Cardiac muscle cell (in vitro differentiated cells and primary cell): Measurements from ENCODE around the gene KLB. TPM values are rescaled to one million over a fixed set of nuclear protein-coding genes. Genes with fewer than 3 reads are reported as not detected.

Source experiments
- DNase-seq, 2 donors: peaks; one replicate each; pipeline versions ENCODE4 v3.0.0 to v3.0.0-alpha.2; 2010 to 2017; ENCODE audit warnings: low read depth in 1 of 2, low spot score in 1 of 2
- H3K27ac ChIP-seq: fragments of 200-600 bp; sonication (generic); 2 replicates; pipeline ENCODE4 v1.5.1; 2016
- H3K27me3 ChIP-seq: fragments of 200-600 bp; sonication (generic); 2 replicates; pipeline ENCODE4 v1.6.0; 2016; ENCODE audit warnings: control low read depth
- H3K36me3 ChIP-seq: fragments of 200-600 bp; sonication (generic); 2 replicates; pipeline ENCODE4 v1.5.1; 2016; ENCODE audit warnings: control low read depth
- H3K4me1 ChIP-seq: fragments of 200-600 bp; sonication (generic); 2 replicates; pipeline ENCODE4 v1.8.1; 2017; ENCODE audit warnings: low read depth, mild to moderate bottlenecking, mixed run types
- H3K4me3 ChIP-seq: fragments of 200-600 bp; sonication (generic); 2 replicates; pipeline ENCODE4 v1.5.1; 2016; ENCODE audit warnings: mild to moderate bottlenecking
- H3K9me3 ChIP-seq: fragments of 200-600 bp; sonication (generic); 2 replicates; pipeline ENCODE4 v1.5.1; 2017; ENCODE audit warnings: low read depth, mild to moderate bottlenecking, control low read depth
- CTCF ChIP-seq: IDR thresholded peaks from 2 replicates; pipeline ENCODE4 v1.5.1; 2012; ENCODE audit warnings: low read depth, mild to moderate bottlenecking, low read length
- polyA plus RNA-seq: library from polyadenylated mRNA; unstranded; fragments of >200 nt; fragmentation: Nextera tagmentation; extraction: Ambion mirVana; gene quantifications from 2 replicates; pipeline ENCODE4 v1.2.1, GENCODE V29; 2016
- total RNA-seq: library from RNA; depleted of rRNA; stranded (reverse); fragments of >200 nt; gene quantifications from 2 replicates; pipeline ENCODE4 v1.2.3, GENCODE V29; 2016

The KLB gene
- total and polyA plus RNA-seq, 2 experiments from 2014 or later = 0.12 TPM; not detected in 1

DNA sequence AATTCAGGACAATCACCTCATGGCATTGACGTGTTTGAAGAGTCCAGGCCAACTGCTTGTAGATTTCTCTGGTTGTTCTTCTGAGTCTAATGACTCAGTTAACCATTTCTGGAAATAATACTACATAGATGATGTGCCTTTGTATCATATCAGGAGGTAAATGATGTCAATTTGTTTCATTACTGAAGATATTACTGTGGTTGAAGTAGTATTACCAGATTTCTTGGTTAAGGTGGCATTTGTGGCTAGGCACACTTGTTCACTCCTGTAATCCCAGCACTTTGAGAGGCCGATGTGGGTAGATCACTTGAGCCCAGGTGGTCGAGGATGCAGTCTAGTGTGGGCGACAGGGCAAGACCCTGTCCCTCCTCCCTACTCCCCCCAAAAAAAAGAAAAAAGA is 36.3 kb downstream of the KLB start:
- H3K9me3 ChIP-seq = no peaks in the 10 kb centered on the region
- H3K4me3 ChIP-seq = no peak overlapping the region
- no peaks in the 10 kb centered on the region for H3K4me1 ChIP-seq
- no peak overlapping the region for H3K27ac ChIP-seq
- H3K27me3 ChIP-seq = peaks cover 8% of the 10 kb centered on the region
- no peaks in the 10 kb centered on the region for H3K36me3 ChIP-seq
- TF ChIP-seq CTCF = no peak
- DNase-seq = no peak

DNA sequence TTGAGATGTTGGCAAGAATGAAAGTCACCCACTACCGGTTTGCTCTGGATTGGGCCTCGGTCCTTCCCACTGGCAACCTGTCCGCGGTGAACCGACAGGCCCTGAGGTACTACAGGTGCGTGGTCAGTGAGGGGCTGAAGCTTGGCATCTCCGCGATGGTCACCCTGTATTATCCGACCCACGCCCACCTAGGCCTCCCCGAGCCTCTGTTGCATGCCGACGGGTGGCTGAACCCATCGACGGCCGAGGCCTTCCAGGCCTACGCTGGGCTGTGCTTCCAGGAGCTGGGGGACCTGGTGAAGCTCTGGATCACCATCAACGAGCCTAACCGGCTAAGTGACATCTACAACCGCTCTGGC is 39.7 kb downstream of the KLB start:
- Histone ChIP-seq H3K4me3 (no peak overlapping the region), H3K27me3 (no peaks in the 10 kb centered on the region), H3K36me3 (peaks cover 1% of the 10 kb centered on the region), H3K9me3 (no peaks in the 10 kb centered on the region), H3K27ac (no peak overlapping the region), H3K4me1 (no peaks in the 10 kb centered on the region)
- no peak for DNase-seq
- TF ChIP-seq CTCF = no peak

- Histone ChIP-seq H3K4me3 (no peak overlapping the region), H3K27me3 (no peaks in the 10 kb centered on the region), H3K4me1 (no peaks in the 10 kb centered on the region), H3K27ac (no peak overlapping the region), H3K36me3 (peaks cover 6% of the 10 kb centered on the region), H3K9me3 (no peaks in the 10 kb centered on the region)
- peak; percentile 53 for TF ChIP-seq CTCF
- peak; percentile 31 to 82 for DNase-seq
Observed at GRCh38 chr4:39446842-39447573, 40.3 kb downstream of the KLB start.

DNA sequence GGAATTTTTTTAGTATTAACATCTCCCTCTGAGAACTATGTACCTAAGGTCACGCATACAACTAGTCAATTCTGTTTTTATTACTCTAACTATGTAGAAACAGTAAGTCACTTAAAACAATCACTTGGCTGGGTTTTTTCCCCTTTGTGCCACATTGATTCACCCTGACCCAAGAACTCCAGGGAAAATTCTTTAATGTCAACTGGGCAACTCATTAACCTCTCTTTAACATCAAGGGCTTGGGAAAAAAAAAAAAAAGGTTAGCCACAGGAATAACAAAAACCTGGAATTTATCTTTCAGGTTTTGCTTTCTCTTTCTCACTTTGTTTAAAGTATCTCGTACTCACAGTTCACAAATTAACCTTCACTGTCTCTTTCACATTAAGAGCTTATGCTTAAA is 43.9 kb downstream of the KLB start:
- H3K4me3 ChIP-seq = no peak overlapping the region
- no peaks in the 10 kb centered on the region for H3K4me1 ChIP-seq
- no peaks in the 10 kb centered on the region for H3K9me3 ChIP-seq
- no peaks in the 10 kb centered on the region for H3K27me3 ChIP-seq
- no peak for TF ChIP-seq CTCF
- no peak for DNase-seq
- H3K27ac ChIP-seq = peak overlapping the region; percentile 11
- H3K36me3 ChIP-seq = peaks cover 41% of the 10 kb centered on the region

- Histone ChIP-seq H3K36me3 (peaks cover 50% of the 10 kb centered on the region), H3K4me1 (no peaks in the 10 kb centered on the region), H3K27ac (no peak overlapping the region), H3K4me3 (no peak overlapping the region), H3K9me3 (no peaks in the 10 kb centered on the region), H3K27me3 (no peaks in the 10 kb centered on the region)
- TF ChIP-seq CTCF = no peak
- no peak for DNase-seq
Observed at GRCh38 chr4:39451423-39452023, 44.8 kb downstream of the KLB start.
